GM23338 (cell line): ENCODE measurements around the gene SDR42E2. TPM values are rescaled to one million over a fixed set of nuclear protein-coding genes. Genes with fewer than 3 reads are reported as not detected.

ENCODE experiments used
- ATAC-seq: fragments of 200-7000 bp; cut with Tn5 transposase; 3 replicates; pipeline ENCODE4 v1.9.1; 2020
- DNase-seq: peaks from one replicate; pipeline ENCODE4 v3.0.0-alpha.2; 2015; ENCODE audit warnings: low spot score
- H2AFZ ChIP-seq: fragments of 200-600 bp; sonication (generic); 2 replicates; pipeline ENCODE4 v1.8.0; 2016; ENCODE audit warnings: antibody characterized with exemption, mild to moderate bottlenecking, moderate library complexity
- H3F3A ChIP-seq: fragments of 200-600 bp; sonication (generic); replicated peaks from 2 replicates; pipeline ENCODE4 v1.8.0; 2017; ENCODE audit warnings: antibody characterized with exemption, mixed run types, low read depth
- H3K27ac ChIP-seq: fragments of 200-600 bp; sonication (generic); 2 replicates; pipeline ENCODE4 v1.6.1; 2016; ENCODE audit warnings: low read depth
- H3K27me3 ChIP-seq: fragments of 200-600 bp; sonication (generic); 2 replicates; pipeline ENCODE4 v1.8.0; 2016; ENCODE audit warnings: mild to moderate bottlenecking, mixed run types, moderate library complexity; ENCODE audit not compliant: insufficient read depth
- H3K36me3 ChIP-seq: fragments of 200-600 bp; sonication (generic); 2 replicates; pipeline ENCODE4 v1.8.0; 2016; ENCODE audit warnings: mild to moderate bottlenecking; ENCODE audit not compliant: insufficient read depth
- H3K4me1 ChIP-seq: fragments of 200-600 bp; sonication (generic); 2 replicates; pipeline ENCODE4 v1.8.0; 2016; ENCODE audit warnings: mild to moderate bottlenecking, moderate library complexity; ENCODE audit not compliant: insufficient read depth
- H3K4me2 ChIP-seq: fragments of 200-600 bp; sonication (generic); 2 replicates; pipeline ENCODE4 v1.7.1; 2017; ENCODE audit warnings: mixed run types
- H3K4me3 ChIP-seq: fragments of 200-600 bp; sonication (generic); 2 replicates; pipeline ENCODE4 v1.6.1; 2016; ENCODE audit warnings: mixed run types
- H3K79me2 ChIP-seq: fragments of 200-600 bp; sonication (generic); replicated peaks from 2 replicates; pipeline ENCODE4 v1.8.0; 2017; ENCODE audit warnings: mild to moderate bottlenecking; ENCODE audit not compliant: insufficient read depth
- H3K9me2 ChIP-seq: fragments of 200-600 bp; sonication (generic); 2 replicates; pipeline ENCODE4 v1.8.0; 2017; ENCODE audit not compliant: insufficient read depth
- H4K20me1 ChIP-seq: fragments of 200-600 bp; sonication (generic); replicated peaks from 2 replicates; pipeline ENCODE4 v1.8.0; 2017; ENCODE audit warnings: mild to moderate bottlenecking; ENCODE audit not compliant: insufficient read depth
- H3K27ac Mint-ChIP-seq: 2 replicates; pipeline ENCODE4 v1.8.0; 2020; ENCODE audit warnings: inconsistent platforms, mild to moderate bottlenecking, moderate library complexity, mixed read lengths
- H3K27me3 Mint-ChIP-seq: 3 replicates; pipeline ENCODE4 v1.8.0; 2022; ENCODE audit warnings: low read depth, mild to moderate bottlenecking, moderate library complexity, mixed read lengths, inconsistent platforms; ENCODE audit not compliant: insufficient read depth, poor library complexity
- H3K36me3 Mint-ChIP-seq: 3 replicates; pipeline ENCODE4 v1.8.0; 2021; ENCODE audit warnings: low read depth, mild to moderate bottlenecking, inconsistent platforms, moderate library complexity, mixed read lengths
- H3K4me1 Mint-ChIP-seq: 3 replicates; pipeline ENCODE4 v1.8.0; 2020; ENCODE audit warnings: mild to moderate bottlenecking, inconsistent platforms, mixed read lengths
- H3K4me3 Mint-ChIP-seq: 3 replicates; pipeline ENCODE4 v1.8.0; 2021; ENCODE audit warnings: moderate library complexity, mild to moderate bottlenecking, inconsistent platforms, mixed read lengths
- H3K9me3 Mint-ChIP-seq: 3 replicates; pipeline ENCODE4 v1.8.0; 2020; ENCODE audit warnings: moderate library complexity, mild to moderate bottlenecking, inconsistent platforms, mixed read lengths
- CTCF ChIP-seq, 2 experiments: fragments of 200-600 bp in 1 of 2; sonication (generic) in 1 of 2; conservative IDR thresholded peaks; 2 replicates each; pipeline versions ENCODE4 v1.5.1 to v1.6.1; 2016 to 2017; ENCODE audit warnings: antibody characterized with exemption in 2 of 2, low read depth in 2 of 2, mild to moderate bottlenecking in 2 of 2, moderate library complexity in 1 of 2
- EZH2 ChIP-seq: fragments of 200-600 bp; sonication (generic); IDR thresholded peaks from one replicate; pipeline ENCODE4 v1.8.0; 2017; ENCODE audit warnings: antibody characterized with exemption, mild to moderate bottlenecking, low read depth; ENCODE audit not compliant: unreplicated experiment
- EZH2phosphoT487 ChIP-seq: fragments of 200-600 bp; sonication (generic); IDR thresholded peaks from one replicate; pipeline ENCODE4 v1.8.1; 2018; ENCODE audit warnings: antibody characterized with exemption; ENCODE audit not compliant: unreplicated experiment
- JUNB ChIP-seq: IDR thresholded peaks from one replicate; pipeline ENCODE4 v1.6.1; 2016; ENCODE audit warnings: antibody characterized with exemption; ENCODE audit not compliant: unreplicated experiment
- POLR2AphosphoS5 ChIP-seq: IDR thresholded peaks from 2 replicates; pipeline ENCODE4 v1.6.1; 2016; ENCODE audit warnings: antibody characterized with exemption, low read depth
- REST ChIP-seq: IDR thresholded peaks from one replicate; pipeline ENCODE4 v1.6.1; 2018; ENCODE audit warnings: antibody characterized with exemption; ENCODE audit not compliant: unreplicated experiment
- ZNF114 ChIP-seq: fragments of 250-450 bp; sonication (Bioruptor Pico); IDR thresholded peaks from 2 replicates; pipeline ENCODE4 v1.5.0; 2020; ENCODE audit warnings: mild to moderate bottlenecking, moderate library complexity
- ZNF331 ChIP-seq: fragments of 250-450 bp; sonication (Bioruptor Pico); IDR thresholded peaks from 2 replicates; pipeline ENCODE4 v1.5.0; 2020; ENCODE audit warnings: low read depth, mild to moderate bottlenecking, moderate library complexity
- ZNF462 ChIP-seq: fragments of 250-450 bp; sonication (Bioruptor Pico); IDR thresholded peaks from 2 replicates; pipeline ENCODE4 v1.5.0; 2020; ENCODE audit warnings: mild to moderate bottlenecking, moderate library complexity
- polyA plus RNA-seq: library from polyadenylated mRNA; unstranded; fragments of >200 nt; fragmentation: Nextera tagmentation; extraction: Ambion mirVana; gene quantifications from 2 replicates; pipeline ENCODE4 v1.2.1, GENCODE V29; 2016
- total RNA-seq: library from RNA; depleted of rRNA; stranded (reverse); fragments of >200 nt; shearing (Covaris generic); gene quantifications from 2 replicates; pipeline ENCODE4 v1.2.3, GENCODE V29; 2014

The SDR42E2 gene
- total and polyA plus RNA-seq, 2 experiments from 2014 or later = 0.15 TPM; not detected in 1

- no peak overlapping the region for H3K4me3 ChIP-seq
- Mint-ChIP-seq H3K4me3 (peak overlapping the region; percentile 87; the same call in 2 of the 3 replicates), H3K27me3 (peaks cover 23% of the 10 kb centered on the region), H3K27ac (peak overlapping the region; percentile 92; the same call in 1 of the 2 replicates), H3K9me3 (peaks cover 5% of the 10 kb centered on the region), H3K4me1 (peaks cover 20% of the 10 kb centered on the region), H3K36me3 (peaks cover 3% of the 10 kb centered on the region; the same call in 2 of the 3 replicates)
- no peak for DNase-seq
- 0 out of 2 replicates have a peak, but pooled peaks cover 6% of the 10 kb centered on the region for H3K9me2 ChIP-seq
- no peaks in the 10 kb centered on the region for H3K27me3 ChIP-seq
- H3K4me1 ChIP-seq = peaks cover 17% of the 10 kb centered on the region
- TF ChIP-seq ZNF114 (CRISPR knock-in tag) (no peak), CTCF (conservative IDR thresholded peaks at IDR 0.05; ENCODE audit: low read depth in 2 of 2) (no peak), REST (no peak), EZH2 (no peak), ZNF331 (CRISPR knock-in tag) (no peak), EZH2phosphoT487 (no peak), ZNF462 (no peak), POLR2AphosphoS5 (no peak), JUNB (no peak)
- H3K27ac ChIP-seq = no peak overlapping the region
- no peaks in the 10 kb centered on the region for H4K20me1 ChIP-seq
- H3K79me2 ChIP-seq = no peaks in the 10 kb centered on the region
- H2AFZ ChIP-seq = no peak overlapping the region
- no peak for ATAC-seq
- no peak overlapping the region for H3K4me2 ChIP-seq
- 0 out of 2 replicates have a peak, but pooled peaks cover 11% of the 10 kb centered on the region for H3F3A ChIP-seq
- no peaks in the 10 kb centered on the region for H3K36me3 ChIP-seq
These were observed 32.6 kb downstream of the SDR42E2 start for GRCh38 chr16:22194707-22195444.
